GM19452 (cell line): ENCODE data around the gene SIX2.
"Not testable (repeated sequence)": the region's sequence is repeated elsewhere in the genome, so short reads cannot be mapped to it uniquely, and the experiment has no call there.

ENCODE experiments used
- ATAC-seq: cut with Tn5 transposase; IDR thresholded peaks from one replicate; pipeline ENCODE4 v1.9.1; 2021; ENCODE audit not compliant: unreplicated experiment

Gene SIX2

DNA sequence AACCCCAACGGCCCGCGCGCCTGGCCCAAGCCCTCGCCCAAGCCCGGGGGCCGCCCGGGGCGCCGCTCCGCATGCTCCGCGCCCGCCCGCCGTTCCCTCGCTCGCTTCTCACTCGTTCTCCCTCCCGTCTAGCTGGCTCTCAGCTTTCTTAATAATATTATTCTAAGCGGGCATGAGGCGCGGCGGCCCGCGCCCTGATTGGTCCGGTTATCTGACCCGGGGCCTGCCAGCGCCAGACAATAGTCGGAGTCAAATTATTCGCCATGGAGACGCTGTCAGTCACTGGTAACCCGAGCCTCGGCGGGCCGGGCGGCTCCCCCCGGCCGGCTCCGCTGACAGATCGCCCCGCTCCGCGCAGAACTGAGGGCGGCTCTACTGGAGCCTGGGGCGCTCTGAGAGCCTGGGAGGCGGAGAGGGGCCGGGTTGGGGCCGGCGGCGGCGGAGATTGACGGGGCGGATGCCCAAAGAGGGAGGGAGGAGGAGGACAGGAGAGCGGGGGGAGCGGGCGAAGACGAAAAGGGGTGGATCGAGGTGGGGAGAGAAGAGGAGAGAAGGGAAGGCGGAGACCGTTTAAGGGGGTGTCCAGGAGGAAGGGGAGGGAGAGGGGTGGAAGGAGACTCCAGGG lies at the start of gene SIX2:
TSS of gene SIX2 (minus strand) at position 150 of the 625 bp plus-strand sequence. CDS start 342 bp downstream, outside the sequence.
- ATAC-seq: no peak

DNA sequence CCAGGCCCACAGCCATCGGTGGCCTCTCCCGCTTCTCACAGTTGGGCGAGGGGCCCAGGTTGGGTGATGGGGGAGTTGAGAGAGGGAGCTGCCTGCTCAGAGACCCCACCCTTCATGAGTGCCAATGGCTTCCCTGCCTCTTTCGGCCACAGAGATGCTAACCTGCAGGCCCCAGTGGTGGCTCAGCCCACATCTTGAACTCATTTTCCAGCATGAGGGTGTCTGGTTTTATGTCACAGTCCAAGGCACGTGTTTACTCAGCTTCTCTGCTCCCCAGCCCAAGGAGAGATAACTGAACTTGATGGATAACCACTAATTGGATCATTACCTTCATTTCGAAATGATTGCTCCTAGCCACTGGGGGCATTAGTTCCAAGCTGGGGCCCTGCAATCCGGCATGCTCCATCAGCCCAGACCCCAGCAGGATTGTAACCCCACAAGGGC lies 45.9 kb upstream of the SIX2 start:
- ATAC-seq: no peak

DNA sequence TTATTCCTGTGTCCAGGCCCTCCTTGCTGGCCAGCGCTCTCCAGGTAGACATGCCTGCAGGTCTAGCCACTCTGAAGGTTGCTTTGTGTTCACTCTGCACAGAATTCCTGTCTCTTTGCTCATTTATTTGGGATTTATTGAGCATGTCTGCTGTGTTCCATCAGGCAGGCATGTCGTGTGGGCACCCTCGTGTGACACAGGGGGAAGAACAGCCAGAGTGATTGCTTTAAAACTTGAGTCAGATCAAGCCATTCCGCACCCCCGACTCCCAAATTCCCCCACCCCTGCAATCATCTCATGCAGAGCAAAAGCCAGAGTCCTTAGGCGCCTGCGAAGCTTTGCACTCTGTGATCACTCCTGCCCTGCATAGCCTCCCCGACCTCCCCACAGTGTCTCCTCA lies 44.7 kb upstream of the SIX2 start:
- ATAC-seq: no peak

DNA sequence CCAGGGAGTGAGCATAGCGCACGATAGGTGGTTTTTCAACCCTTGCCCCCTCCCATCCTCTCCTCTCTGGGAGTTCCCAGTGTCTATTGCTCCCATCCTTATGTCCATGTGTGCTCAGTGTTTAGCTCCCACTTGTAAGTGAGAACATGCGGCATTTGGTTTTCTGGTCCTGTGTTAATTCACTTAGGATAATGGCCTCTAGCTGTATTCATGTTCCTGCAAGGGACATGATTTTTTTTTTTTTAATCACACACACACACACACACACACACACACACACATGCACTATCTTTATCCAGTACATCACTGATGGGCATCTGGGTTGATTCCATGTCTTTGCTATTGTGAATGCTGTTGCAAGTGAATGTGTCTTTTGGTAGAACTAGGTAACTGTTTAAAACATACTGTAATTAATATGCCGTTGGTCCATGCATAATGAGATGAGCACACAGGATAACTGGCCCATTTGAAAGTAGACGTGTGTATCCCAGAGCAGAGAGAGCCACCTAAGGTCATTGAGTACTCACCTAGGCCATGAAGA lies 43.2 kb upstream of the SIX2 start:
- no peak for ATAC-seq

DNA sequence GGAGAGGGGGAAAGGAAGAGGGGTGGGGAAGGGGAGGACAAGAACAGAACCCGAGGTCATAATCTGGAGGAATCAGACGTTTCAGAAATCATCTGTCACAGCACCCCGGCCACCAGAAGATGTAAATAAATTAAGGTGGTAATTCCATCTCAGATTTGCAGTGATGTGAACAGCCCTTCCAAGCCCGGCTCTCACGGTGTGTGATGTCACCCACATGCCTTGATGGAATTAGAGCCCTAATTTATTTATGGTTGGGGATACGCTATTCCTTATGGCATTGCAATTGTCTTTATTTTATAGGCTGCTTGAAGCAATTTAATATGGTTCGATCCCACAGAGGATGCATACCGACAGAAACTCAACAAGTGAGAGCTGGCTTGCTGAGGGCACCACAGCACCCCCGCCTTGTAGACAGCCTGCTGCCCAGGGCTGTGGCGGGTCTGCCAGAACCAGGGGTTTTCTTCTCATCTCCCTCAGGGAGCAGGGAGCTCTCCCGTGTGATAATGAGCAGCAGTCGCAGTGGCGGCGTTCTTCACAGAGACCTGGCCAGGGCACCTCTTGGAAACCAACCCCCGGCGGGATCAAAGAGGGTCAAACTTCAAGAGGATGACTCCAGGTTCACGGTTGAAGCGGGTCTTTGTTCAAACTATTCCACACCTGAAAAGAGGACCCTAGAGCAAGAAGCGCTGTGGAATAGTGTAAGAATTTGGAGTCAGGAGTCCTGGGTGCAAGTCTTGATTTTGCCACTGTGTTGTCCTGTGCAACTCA lies 40.5 kb upstream of the SIX2 start:
- no peak for ATAC-seq

DNA sequence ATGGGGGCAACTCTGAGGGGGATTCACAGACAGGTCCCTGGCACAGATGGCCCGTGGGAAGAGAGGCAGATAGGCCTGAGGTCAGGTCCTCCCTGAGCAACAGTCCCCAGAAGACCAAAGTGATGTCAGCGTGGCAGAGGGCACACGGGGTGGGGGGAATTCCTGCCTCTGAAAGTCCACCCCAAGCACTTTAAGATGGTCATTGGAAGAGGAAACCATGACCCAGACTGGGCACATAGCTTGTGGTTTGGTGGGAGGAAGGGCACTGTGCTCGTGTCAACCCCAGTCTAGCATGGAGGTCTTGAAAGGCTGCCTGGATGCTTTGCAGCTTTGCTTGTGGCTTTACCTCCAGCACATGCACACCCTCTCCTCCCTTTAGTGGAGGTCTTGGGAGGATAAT lies 38.0 kb upstream of the SIX2 start:
- no peak for ATAC-seq

DNA sequence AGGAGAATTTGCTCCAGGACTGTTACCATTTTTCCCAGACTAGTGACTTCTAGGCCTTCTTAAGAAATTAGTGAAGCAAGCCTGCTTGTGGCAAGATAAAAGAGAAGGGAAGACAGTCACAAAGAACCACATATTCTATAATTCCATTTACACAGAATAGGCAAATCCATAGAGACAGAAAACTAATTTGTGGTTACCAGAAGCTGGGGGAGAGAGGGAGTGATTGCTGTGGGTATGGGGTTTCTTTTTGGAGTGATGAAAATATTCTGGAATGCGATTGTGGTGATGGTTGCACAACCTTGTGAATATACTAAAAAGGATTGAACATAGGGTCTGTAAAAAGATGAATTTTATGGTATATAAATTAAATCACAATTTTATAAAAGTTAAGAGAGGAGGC lies 37.5 kb upstream of the SIX2 start:
- ATAC-seq: no peak

DNA sequence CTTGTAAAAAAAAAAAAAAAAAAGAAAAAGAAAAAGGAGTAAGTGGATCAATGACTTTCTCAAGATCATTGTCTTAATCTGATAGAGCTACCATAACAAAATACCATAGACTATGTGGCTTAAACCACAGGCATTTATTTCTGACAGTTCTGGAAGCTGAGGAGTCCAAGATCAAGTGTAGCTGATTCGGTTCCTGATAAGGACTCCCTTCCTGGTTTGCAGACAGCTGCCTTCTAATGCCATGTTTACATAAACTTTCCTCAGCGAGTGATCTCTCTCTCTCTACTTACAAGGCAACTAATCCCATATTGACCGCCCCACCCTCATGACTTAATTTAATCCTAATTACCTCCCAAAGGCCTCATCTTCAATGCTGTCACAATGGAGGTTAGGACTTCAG lies 36.5 kb upstream of the SIX2 start:
- ATAC-seq: no peak

DNA sequence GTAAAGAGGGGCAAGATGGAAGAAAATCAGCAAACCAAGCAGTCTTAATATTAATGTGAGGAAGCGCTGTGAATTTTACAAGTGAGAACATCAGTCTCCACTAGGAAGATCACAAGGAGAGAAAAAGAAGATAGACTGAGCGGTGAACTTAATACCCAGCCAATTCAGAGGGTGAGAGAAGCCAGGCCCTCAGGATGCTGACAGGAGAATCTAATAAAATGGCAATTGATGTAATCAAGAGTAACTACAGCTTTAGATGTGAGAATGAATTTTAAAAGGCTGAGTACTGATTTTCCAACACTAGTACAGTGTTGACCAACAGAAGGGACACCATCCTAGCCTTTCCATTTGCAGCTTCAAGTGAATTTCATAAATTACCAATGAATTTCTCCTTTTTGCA lies 35.7 kb upstream of the SIX2 start:
- ATAC-seq: no peak

DNA sequence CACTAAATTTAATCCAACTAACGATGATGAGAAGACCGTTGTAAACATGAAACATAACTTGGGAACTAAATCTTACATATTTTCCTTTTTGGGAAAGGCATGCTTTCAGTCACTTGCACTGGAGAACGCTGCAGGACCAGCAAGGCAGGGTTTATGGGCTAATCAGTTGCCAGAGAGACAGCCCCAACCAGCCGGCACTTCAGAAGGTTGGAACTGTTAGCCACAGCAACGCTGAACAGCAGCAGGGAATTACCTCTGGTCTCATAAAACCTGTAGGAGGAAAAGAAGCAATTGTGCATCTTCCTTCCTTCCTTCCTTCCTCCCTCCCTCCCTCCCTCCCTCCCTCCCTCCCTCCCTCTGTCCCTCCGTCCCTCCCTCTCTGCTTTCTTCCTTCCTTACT lies 33.9 kb upstream of the SIX2 start:
- no peak for ATAC-seq

DNA sequence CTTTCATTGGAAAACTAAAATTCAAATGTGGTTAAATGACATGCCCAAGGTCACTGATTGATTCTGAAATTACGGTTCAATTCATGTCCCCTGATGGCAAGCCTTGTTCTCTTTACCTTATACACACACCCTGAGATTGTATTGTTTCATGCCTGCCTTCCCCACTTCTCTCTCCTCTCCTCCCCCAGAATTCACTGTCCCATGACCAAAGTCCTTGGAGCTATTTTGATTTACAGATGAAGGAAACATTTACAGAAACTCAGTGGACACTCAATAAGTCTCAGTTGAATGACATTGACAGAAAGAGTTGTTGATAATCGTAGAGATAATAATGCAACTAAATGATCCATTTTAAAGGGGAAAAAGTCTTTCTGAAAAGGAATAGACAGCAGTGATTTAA lies 33.1 kb upstream of the SIX2 start:
- no peak for ATAC-seq

DNA sequence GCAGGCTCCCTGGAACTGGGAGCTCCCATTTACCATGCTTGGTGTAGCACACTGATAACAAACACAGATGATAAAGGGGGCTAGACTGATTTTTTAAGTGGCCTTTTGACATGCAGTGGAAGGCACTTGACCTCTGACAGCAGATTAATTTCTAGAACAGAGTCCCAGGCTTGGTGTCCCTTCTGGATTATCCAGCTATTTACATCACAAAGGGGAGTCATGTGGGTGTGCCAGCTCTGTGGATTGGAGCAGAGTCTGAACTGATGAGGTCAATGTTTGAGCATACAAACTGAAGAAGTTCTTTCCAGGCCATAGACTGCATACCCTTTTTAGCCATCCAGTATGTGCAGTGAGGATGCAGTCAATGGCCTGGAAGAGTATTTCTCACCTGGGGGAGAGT lies 31.5 kb upstream of the SIX2 start:
- ATAC-seq: no peak

DNA sequence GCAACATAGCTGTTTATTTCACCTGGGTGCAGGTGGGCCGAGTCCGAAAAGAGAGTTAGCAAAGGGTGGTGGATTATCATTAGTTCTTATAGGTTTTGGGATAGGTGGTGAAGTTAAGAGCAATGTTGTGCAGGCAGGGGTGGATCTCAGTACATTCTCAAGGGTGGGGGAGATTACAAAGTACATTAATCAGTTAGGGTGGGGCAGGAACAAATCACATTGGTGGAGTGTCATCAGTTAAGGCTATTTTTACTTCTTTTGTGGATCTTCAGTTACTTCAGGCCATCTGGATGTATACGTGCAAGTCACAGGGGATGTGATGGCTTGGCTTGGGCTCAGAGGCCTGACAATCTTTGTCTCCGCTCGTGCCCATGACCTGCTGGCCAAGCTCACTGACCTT lies 30.6 kb upstream of the SIX2 start:
- not testable (repeated sequence) for ATAC-seq

DNA sequence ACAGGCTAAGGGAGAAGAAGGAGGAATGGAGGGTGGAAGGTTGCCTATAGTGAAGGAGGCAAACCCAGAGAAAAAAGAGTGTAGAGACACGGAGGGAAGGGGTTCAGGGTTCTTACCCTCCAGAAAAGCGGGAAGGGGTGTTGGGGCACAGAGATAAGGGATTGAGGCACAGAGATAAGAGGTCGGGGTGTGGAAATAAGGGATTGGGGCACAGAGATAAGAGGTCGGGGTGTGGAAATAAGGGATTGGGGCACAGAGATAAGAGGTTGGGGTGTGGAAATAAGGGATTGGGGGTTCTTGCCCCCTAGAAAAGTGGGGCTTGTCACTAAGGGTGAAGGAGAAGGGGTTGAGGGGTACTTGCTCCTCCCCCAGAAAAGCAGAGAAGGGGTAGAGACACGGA lies 29.6 kb upstream of the SIX2 start:
- not testable (repeated sequence) for ATAC-seq

DNA sequence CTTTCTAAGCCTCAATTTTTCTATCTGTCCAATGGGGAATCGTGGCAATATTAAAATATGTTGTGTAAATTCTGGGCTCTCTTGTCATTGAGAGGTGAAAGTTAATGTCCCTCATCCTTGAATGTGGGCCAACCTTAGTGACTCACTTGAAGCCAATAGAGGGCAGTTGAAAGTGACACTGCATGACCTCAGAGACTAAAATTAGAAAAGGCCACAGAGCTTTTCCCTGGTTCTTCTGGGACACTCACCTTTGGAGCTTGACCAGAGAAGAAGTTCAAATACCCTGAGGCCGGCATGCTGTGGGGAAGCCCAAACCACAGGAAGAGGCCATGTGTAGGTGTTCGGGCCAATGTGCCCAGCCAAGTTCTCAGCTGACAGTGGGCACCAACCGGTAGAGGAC lies 24.1 kb upstream of the SIX2 start:
- ATAC-seq: no peak

DNA sequence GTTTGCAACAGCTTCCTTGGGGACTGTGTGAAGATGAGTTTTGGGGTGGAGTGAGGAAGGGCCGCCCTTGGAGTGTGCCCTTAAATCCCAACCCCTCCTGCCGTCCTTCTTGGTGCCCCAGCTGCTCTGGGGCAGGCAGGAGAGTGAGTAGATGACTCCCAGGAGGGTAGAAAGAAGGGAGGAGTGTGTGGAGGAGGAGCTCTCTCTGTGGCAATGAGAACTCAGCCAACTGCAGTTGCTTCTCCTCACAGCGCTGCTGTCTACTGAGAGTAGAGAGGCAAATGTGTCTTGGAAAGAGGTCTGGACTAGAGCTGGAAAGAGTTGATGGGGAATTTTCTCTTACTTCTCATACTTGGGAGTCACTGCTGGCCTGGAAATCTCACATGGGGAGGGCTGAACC lies 21.8 kb upstream of the SIX2 start:
- ATAC-seq: no peak

DNA sequence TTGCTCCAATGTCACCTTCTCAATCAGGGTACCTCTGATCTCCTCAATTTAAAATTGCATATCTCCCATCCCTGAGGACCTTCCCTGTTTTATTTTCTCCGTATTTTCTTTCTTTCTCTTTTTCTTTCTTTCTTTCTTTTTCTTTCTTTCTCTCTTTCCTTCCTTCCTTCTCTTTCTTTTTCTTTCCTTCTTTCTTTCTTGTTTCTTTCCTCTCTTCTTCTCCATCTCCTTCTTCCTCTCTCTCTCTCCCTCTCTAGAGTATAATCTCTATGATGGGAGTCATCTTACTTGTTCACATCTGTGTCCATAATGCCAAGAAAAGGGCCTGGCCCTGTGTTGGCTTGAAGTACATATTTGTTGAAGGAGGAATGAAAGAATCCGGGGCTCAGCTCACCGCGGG lies 21.3 kb upstream of the SIX2 start:
- no peak for ATAC-seq

DNA sequence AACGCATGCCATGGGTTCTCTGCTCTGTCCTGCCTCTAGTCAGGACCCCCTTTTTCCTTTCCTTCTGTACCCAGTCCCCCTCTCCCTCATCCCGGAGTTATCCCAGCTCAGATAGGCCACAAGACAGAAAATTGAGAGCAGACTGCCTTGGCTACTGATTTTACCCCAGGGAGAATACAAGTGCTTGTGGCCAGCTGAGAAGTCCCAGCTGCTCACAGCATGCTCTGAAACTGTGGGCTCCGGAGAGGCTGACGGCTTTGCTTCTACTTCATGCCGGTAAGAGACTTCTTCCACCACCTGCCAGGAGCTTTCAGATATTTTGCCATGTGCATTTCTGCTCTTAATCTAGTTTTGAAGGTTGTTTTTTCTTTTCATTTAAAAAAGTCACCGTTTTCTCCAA lies 20.0 kb upstream of the SIX2 start:
- ATAC-seq: no peak

DNA sequence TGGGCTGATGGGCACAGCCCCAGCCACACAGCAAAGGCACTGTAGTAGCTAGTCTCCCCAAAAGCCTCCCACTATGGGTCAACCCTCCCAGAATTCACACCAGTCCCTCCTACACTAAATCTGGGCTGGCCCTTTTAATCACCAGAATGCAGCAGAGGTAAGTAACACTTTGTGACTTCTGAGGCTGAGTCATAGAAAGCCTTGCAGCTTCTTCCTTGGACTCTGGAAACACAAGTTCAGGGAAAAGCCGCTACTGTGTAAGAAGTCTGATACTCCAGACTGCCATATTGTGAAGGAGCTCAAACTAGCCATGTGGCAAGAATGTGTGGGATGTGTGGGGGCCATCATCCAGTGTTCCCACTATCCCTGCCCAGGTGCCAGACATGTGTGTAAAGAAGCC lies 19.0 kb upstream of the SIX2 start:
- ATAC-seq: no peak

DNA sequence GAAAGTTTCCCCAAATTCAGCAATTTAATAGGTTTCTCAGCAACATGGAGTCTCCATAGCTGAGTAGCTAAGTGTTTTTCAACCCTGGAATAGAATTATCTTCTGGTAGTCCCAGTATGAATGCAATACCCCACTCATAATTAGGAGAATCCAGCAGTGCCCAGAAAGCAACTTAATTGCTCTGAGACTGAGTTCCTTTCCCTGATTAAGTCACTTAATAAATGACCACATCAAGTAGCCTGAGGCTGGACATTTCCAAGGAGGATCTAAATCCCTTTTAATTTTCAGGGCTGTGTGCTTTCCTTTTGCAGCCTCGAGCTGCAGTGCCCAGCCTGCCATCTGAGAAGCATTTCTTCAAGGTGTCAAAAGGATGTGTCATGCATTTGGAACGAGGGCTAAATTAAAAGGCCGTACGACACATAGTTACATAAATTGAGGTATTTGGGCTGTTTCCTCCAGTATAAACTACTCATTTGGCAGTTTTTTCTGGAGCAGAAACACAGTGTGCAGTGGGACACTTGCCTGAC lies 17.7 kb upstream of the SIX2 start:
- ATAC-seq: no peak

DNA sequence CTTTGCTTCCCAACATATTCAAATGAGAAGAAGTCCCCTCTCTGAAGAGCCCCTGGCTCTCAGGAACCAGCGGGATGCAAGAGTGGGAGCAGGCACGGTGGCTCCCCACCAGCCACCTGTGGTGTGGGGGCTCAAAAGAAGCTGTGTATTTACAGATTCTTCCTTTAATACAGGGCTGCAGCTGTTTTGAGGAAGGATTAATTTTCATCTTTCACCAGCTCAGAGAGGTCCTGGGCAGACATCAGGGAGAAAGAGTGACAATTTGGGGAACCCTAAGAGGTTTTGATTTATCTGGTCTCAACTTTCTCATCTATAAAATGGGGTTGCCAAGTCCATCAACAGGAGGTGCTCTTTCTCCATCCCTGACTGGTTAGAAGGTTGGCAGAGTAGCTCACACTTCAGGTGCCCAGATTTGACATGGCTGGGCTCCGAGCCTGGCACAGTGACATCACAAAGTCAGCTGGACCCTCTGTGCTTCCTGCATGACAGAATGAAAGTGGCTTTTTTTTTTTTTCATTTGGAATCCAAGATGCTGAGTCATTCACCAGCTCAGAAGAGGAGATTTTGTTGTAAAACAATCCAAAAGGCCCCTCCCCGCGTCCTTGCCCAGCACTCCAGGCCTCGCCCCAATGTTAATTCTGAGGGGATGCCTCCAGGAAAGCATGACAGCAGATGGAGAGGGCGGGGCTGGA lies 15.5 kb upstream of the SIX2 start:
- no peak for ATAC-seq

DNA sequence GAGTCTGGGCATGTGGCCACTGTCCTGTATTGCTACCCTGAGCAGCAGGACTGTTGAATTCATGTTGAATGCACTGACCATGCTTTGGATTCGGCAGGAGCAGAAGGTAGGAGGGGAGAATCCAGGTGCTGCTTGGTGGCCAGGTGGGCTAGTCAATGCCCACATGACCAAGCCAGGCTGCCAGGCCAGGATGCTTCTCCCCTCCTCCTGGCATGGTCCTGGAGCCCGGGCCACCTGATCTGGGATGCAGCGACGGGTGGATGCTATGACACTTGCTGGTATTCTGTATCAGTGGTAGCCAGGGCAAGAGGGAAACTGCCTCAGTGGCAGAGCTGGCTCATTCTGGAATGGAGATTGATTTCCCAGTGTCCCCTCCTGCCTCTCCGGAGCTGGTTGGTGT lies 14.8 kb upstream of the SIX2 start:
- no peak for ATAC-seq
